ENCODE data around the gene PICALM. TPM values are rescaled to one million over a fixed set of nuclear protein-coding genes. Genes with fewer than 3 reads are reported as not detected.

The PICALM gene
- total RNA-seq, 1 donor from 2014 or later: 150 TPM

- no peak for DNase-seq (ENCODE audit: low spot score in 2 of 2, unreplicated experiment in 2 of 2)
Observed at GRCh38 chr11:85950317-85951048, 118.4 kb downstream of the PICALM start.

DNA sequence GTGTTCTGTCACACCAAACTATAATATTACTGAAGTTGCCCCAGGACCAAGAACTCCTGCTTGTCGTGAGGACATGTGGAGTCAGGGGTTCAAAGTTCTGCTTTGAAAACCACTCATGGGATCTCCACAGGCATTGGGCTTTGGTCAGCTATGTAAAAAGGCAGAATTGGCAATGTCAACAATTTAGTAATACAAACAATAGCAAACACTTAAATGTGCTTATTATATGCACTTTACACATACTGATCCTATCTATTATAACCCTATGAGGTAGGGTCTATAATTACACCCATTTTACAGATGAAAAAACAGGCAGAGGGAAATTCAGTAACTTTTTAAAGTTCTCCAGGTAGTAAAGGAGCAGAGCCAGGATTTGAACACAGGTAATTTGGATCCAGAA, 119.1 kb downstream of the PICALM start:
- H3K4me1 Mint-ChIP-seq: peaks cover 4% of the 10 kb centered on the region
- DNase-seq (ENCODE audit: low spot score in 2 of 2, unreplicated experiment in 2 of 2): no peak
- H3K4me3 Mint-ChIP-seq: no peak overlapping the region
- TF ChIP-seq, protein P1, sequence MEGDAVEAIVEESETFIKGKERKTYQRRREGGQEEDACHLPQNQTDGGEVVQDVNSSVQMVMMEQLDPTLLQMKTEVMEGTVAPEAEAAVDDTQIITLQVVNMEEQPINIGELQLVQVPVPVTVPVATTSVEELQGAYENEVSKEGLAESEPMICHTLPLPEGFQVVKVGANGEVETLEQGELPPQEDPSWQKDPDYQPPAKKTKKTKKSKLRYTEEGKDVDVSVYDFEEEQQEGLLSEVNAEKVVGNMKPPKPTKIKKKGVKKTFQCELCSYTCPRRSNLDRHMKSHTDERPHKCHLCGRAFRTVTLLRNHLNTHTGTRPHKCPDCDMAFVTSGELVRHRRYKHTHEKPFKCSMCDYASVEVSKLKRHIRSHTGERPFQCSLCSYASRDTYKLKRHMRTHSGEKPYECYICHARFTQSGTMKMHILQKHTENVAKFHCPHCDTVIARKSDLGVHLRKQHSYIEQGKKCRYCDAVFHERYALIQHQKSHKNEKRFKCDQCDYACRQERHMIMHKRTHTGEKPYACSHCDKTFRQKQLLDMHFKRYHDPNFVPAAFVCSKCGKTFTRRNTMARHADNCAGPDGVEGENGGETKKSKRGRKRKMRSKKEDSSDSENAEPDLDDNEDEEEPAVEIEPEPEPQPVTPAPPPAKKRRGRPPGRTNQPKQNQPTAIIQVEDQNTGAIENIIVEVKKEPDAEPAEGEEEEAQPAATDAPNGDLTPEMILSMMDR (IDR thresholded peaks at IDR 0.05; ENCODE audit: unreplicated experiment): no peak
- H3K36me3 Mint-ChIP-seq: peaks cover 16% of the 10 kb centered on the region
- no peak overlapping the region for H3K27ac Mint-ChIP-seq
- H3K27me3 Mint-ChIP-seq (ENCODE audit: low read depth): no peaks in the 10 kb centered on the region
- H3K9me3 Mint-ChIP-seq: peaks cover 31% of the 10 kb centered on the region

More at GRCh38 chr11:85950317-85951048, 118.4 kb downstream of the PICALM start:
- Mint-ChIP-seq H3K27ac (no peak overlapping the region), H3K27me3 (ENCODE audit: low read depth) (no peaks in the 10 kb centered on the region), H3K4me1 (peaks cover 7% of the 10 kb centered on the region), H3K9me3 (peaks cover 25% of the 10 kb centered on the region), H3K36me3 (peaks cover 19% of the 10 kb centered on the region), H3K4me3 (no peak overlapping the region)
- TF ChIP-seq, protein P1 (IDR thresholded peaks at IDR 0.05; ENCODE audit: unreplicated experiment): no peak

- TF ChIP-seq, protein P1 (IDR thresholded peaks at IDR 0.05; ENCODE audit: unreplicated experiment): no peak
- Mint-ChIP-seq H3K4me1 (peaks cover 4% of the 10 kb centered on the region), H3K4me3 (no peak overlapping the region), H3K27me3 (ENCODE audit: low read depth) (no peaks in the 10 kb centered on the region), H3K9me3 (peaks cover 30% of the 10 kb centered on the region), H3K36me3 (peaks cover 10% of the 10 kb centered on the region), H3K27ac (no peak overlapping the region)
- DNase-seq (ENCODE audit: low spot score in 2 of 2, unreplicated experiment in 2 of 2): no peak
Observed at GRCh38 chr11:85948884-85949283, 120.0 kb downstream of the PICALM start.

DNA sequence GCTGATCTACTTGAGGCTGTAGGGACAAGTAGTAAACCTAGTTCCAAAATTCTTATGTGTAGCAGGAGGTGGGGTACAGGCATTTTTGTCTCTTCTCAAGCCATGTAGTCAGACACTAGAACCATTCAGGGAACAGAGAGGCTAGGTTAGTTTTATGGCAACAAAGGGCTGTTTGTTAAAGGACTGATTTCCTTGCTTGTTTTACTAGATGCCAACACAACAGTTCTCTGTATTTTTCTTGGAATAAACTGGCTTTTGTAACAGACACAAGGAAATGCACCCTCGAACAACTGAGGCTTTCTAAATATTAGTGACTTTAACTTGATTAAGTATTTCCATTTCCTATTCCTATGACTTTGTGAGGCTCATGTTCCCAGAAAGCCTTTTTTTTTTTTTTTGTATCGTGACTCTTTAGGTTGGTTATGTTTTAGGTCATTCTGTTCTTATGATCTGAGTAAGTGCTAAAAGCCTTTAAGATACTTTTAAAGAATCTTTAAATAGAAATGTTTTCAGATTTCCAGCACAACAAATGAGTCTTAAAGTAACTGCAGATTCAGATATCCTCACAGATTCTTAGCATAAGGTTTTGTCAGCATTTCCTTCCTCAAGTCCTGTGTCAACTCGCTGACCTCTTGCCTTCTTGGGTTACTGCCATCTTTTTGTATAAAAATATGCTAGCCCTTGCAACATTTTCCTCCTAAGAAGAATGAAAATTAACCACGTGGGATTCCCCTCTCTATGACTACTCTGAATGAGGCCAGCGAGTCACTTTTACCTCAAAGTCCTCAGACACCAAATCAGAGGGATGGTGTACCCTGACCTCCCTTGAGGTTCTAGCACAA, 121.2 kb downstream of the PICALM start:
- DNase-seq (ENCODE audit: low spot score in 2 of 2, unreplicated experiment in 2 of 2): no peak
- peaks cover 4% of the 10 kb centered on the region for H3K4me1 Mint-ChIP-seq
- H3K36me3 Mint-ChIP-seq: no peaks in the 10 kb centered on the region
- peaks cover 22% of the 10 kb centered on the region for H3K9me3 Mint-ChIP-seq
- H3K27ac Mint-ChIP-seq: no peak overlapping the region
- no peak overlapping the region for H3K4me3 Mint-ChIP-seq
- no peaks in the 10 kb centered on the region for H3K27me3 Mint-ChIP-seq (ENCODE audit: low read depth)
- TF ChIP-seq, protein P1 (IDR thresholded peaks at IDR 0.05; ENCODE audit: unreplicated experiment): no peak

DNA sequence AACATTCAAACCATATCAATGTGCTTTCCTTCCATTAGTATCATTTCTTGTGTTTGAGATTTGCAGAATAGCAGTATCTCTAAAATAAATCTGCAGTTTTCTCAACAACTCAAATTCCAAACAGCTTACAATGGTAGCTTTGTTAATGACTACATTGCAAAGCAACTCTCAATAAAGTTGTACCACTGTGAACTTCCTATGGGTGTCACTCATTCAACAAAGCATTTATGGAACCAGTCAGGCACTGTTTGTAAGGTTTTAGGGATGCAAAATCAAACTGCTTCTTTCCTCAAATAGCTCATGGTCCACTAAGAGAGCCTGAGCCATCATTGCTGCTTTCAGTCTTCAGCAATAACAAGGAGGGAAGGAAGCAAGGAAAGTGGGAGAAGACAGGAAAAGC, 122.7 kb downstream of the PICALM start:
- Mint-ChIP-seq H3K27me3 (ENCODE audit: low read depth) (no peaks in the 10 kb centered on the region), H3K36me3 (no peaks in the 10 kb centered on the region), H3K4me3 (no peak overlapping the region), H3K9me3 (peaks cover 18% of the 10 kb centered on the region), H3K4me1 (peaks cover 4% of the 10 kb centered on the region), H3K27ac (no peak overlapping the region)
- DNase-seq (ENCODE audit: low spot score in 2 of 2, unreplicated experiment in 2 of 2): no peak
- TF ChIP-seq, protein P1 (IDR thresholded peaks at IDR 0.05; ENCODE audit: unreplicated experiment): no peak

All from mesothelial cell of epicardium (in vitro differentiated cells).